Mesodermal cell (in vitro differentiated cells): ENCODE results near the gene USHBP1.
A peak's percentile ranks its signal among the peaks of the same experiment; 100 is the strongest.

ENCODE experiments used
- H3K27ac ChIP-seq: 2 replicates; pipeline ENCODE4 v1.7.0; 2013; ENCODE audit warnings: mild to moderate bottlenecking, low read depth, low read length, moderate library complexity; ENCODE audit not compliant: severe bottlenecking
- H3K36me3 ChIP-seq: 2 replicates; pipeline ENCODE4 v1.7.1; 2013; ENCODE audit warnings: mild to moderate bottlenecking, low read length, moderate library complexity; ENCODE audit not compliant: control insufficient read depth, insufficient read depth
- H3K4me1 ChIP-seq: one replicate; pipeline ENCODE4 v1.7.1; 2013; ENCODE audit warnings: mild to moderate bottlenecking, low read length; ENCODE audit not compliant: insufficient read depth, control insufficient read depth, poor library complexity, severe bottlenecking
- H3K4me3 ChIP-seq: 2 replicates; pipeline ENCODE4 v1.7.0; 2013; ENCODE audit warnings: low read length, control low read depth, mild to moderate bottlenecking; ENCODE audit not compliant: insufficient read depth, poor library complexity, severe bottlenecking; ENCODE audit errors: extremely low read depth
- H3K9me3 ChIP-seq: 2 replicates; pipeline ENCODE4 v1.7.1; 2013; ENCODE audit warnings: mild to moderate bottlenecking, low read length, moderate library complexity; ENCODE audit not compliant: control insufficient read depth
- WGBS, 2 experiments: methylation state at CpG; one replicate each; pipeline ENCODE4 v1.1.5; 2013; ENCODE audit warnings: missing lambda C conversion rate in 2 of 2; ENCODE audit not compliant: insufficient coverage in 2 of 2; 5-methylcytosine and 5-hydroxymethylcytosine counted together

Gene USHBP1

DNA sequence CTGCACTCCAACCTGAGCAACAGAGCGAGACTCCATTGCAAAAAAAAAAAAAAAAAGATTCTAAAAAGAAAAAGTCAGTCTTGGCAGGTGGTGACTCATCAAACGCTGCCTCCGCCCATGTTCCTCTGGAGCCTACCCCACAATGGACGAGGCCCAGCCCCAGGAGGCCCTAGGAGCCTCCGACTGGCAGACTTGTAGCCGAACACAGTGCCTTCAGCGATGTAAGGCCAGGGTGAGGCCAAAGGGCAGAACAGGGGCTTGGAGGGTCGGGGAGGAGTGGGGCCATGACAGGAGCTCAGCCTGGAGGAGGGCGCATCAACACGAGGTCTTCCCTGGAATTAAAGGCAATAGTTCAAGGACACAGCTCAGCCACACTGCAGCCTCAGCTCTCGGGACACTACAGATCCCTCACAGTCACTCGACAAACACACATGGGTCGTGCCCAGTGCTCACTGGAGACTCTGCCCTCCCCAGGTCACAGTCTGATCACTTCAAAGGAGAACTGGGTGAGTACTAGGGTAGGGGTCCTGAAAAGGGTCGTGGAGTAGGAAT, 44.3 kb downstream of the USHBP1 start:
- 85 to 86% methylated on average over 10 to 13 of the region's 14 CpGs for WGBS, 2 experiments
- H3K4me3 ChIP-seq, result no peak overlapping the region
- H3K9me3 ChIP-seq, result no peaks in the 10 kb centered on the region
- H3K4me1 ChIP-seq, result peaks cover 3% of the 10 kb centered on the region
- H3K36me3 ChIP-seq, result peaks cover 32% of the 10 kb centered on the region
- no peak overlapping the region for H3K27ac ChIP-seq

- WGBS, 2 experiments, result 93 to 98% methylated on average over 5 to 8 of the region's 8 CpGs
- H3K36me3 ChIP-seq, result peaks cover 32% of the 10 kb centered on the region
- no peak overlapping the region for H3K27ac ChIP-seq
- no peaks in the 10 kb centered on the region for H3K9me3 ChIP-seq
- peaks cover 9% of the 10 kb centered on the region for H3K4me1 ChIP-seq
- H3K4me3 ChIP-seq, result no peak overlapping the region
Measured at GRCh38 chr19:17219286-17219685, 45.3 kb downstream of the USHBP1 start.

- H3K36me3 ChIP-seq, result peaks cover 48% of the 10 kb centered on the region
- no peaks in the 10 kb centered on the region for H3K9me3 ChIP-seq
- peaks cover 9% of the 10 kb centered on the region for H3K4me1 ChIP-seq
- WGBS, 2 experiments, result 96 to 97% methylated on average over 11 to 12 of the region's 13 CpGs
- no peak overlapping the region for H3K27ac ChIP-seq
- H3K4me3 ChIP-seq, result peak overlapping the region; percentile 54
Measured at GRCh38 chr19:17216058-17216670, 48.4 kb downstream of the USHBP1 start.

GRCh38 chr19:17215127-17215971, 49.2 kb downstream of the USHBP1 start, which contains the start of gene USE1:
Gene USE1 (plus strand): TSS chr19:17215357. CDS start chr19:17215406, 49 bp downstream.
- Histone ChIP-seq H3K36me3 (peaks cover 52% of the 10 kb centered on the region), H3K9me3 (no peaks in the 10 kb centered on the region), H3K4me1 (peaks cover 8% of the 10 kb centered on the region), H3K4me3 (peak within 1 kb of the TSS; percentile 54), H3K27ac (peak within 1 kb of the TSS; percentile 94)
- 9 to 10% methylated on average over 36 to 42 of the region's 56 CpGs for WGBS, 2 experiments

GRCh38 chr19:17214508-17215126, 49.9 kb downstream of the USHBP1 start:
- H3K27ac ChIP-seq, result peak overlapping the region; percentile 94
- peaks cover 5% of the 10 kb centered on the region for H3K4me1 ChIP-seq
- peaks cover 55% of the 10 kb centered on the region for H3K36me3 ChIP-seq
- H3K9me3 ChIP-seq, result no peaks in the 10 kb centered on the region
- peak overlapping the region; percentile 54 for H3K4me3 ChIP-seq
- WGBS, 2 experiments, result 38 to 50% methylated on average over 7 to 15 of the region's 16 CpGs

- no peaks in the 10 kb centered on the region for H3K9me3 ChIP-seq
- peaks cover 61% of the 10 kb centered on the region for H3K36me3 ChIP-seq
- no peak overlapping the region for H3K4me3 ChIP-seq
- H3K27ac ChIP-seq, result no peak overlapping the region
- WGBS, 2 experiments, result 93 to 95% methylated on average over 3 to 5 of the region's 5 CpGs
- peaks cover 5% of the 10 kb centered on the region for H3K4me1 ChIP-seq
Measured at GRCh38 chr19:17213334-17213733, 51.2 kb downstream of the USHBP1 start.

DNA sequence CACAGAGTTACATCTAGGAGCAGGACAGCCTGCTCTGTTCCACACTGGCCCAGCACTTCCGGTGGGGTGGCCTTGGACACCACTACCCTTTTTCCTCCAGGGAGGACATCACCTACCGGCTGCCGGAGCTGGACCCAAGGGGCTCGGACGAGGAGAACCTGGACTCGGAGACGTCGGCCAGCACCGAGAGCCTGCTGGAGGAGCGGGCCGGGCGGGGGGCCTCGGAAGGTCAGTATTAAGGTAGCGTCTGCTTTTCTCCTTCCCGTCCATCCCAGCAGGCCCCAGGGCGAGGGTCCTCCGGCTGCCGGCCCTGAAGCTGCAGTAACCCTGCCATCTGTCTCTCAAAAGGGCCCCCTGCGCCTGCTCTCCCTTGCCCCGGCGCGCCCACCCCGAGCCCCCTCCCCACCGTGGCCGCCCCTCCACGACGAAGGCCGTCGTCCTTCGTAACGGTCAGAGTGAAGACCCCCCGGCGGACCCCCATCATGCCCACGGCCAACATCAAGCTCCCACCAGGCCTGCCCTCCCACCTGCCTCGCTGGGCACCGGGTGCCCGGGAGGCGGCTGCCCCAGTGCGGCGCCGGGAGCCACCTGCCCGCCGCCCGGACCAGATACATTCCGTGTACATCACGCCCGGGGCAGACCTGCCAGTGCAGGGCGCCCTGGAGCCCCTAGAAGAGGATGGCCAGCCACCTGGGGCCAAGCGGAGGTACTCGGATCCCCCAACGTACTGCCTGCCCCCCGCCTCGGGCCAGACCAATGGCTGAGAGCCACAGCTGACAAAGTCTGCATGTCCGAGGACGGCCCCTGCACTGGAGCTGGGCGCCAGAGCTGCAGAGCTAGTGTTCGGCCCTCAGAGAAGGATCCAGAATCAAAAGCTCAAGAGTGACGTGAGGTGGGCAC, 52.7 kb downstream of the USHBP1 start:
- H3K4me3 ChIP-seq, result no peak overlapping the region
- whole genome bisulfite sequencing, 2 experiments, result 94 to 98% methylated on average over 39 to 52 of the region's 58 CpGs
- H3K4me1 ChIP-seq, result peaks cover 5% of the 10 kb centered on the region
- no peaks in the 10 kb centered on the region for H3K9me3 ChIP-seq
- H3K27ac ChIP-seq, result no peak overlapping the region
- H3K36me3 ChIP-seq, result peaks cover 64% of the 10 kb centered on the region

DNA sequence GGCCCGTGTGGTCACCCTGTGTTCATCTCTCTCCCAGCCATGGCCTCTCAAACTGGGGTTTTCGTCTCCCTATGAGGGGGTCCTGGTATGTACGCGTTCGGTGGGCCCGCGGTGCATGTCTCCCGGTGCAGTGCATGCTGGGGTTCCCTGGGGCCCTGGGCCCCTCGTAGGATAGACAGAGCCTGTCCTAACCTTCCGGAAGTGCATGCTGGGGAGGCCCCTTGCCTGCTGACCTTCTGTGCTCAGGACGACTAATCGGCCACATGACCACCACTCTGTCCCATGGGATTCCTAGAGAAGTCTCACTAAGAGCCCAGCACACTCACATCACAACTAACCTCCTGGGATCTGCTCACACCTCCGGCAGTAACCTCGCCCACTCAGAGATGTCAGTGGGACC, 54.2 kb downstream of the USHBP1 start:
- 96 to 97% methylated on average over 13 to 14 of the region's 14 CpGs for WGBS, 2 experiments
- Histone ChIP-seq H3K9me3 (no peaks in the 10 kb centered on the region), H3K4me3 (no peak overlapping the region), H3K36me3 (peaks cover 67% of the 10 kb centered on the region), H3K4me1 (peaks cover 5% of the 10 kb centered on the region), H3K27ac (no peak overlapping the region)

DNA sequence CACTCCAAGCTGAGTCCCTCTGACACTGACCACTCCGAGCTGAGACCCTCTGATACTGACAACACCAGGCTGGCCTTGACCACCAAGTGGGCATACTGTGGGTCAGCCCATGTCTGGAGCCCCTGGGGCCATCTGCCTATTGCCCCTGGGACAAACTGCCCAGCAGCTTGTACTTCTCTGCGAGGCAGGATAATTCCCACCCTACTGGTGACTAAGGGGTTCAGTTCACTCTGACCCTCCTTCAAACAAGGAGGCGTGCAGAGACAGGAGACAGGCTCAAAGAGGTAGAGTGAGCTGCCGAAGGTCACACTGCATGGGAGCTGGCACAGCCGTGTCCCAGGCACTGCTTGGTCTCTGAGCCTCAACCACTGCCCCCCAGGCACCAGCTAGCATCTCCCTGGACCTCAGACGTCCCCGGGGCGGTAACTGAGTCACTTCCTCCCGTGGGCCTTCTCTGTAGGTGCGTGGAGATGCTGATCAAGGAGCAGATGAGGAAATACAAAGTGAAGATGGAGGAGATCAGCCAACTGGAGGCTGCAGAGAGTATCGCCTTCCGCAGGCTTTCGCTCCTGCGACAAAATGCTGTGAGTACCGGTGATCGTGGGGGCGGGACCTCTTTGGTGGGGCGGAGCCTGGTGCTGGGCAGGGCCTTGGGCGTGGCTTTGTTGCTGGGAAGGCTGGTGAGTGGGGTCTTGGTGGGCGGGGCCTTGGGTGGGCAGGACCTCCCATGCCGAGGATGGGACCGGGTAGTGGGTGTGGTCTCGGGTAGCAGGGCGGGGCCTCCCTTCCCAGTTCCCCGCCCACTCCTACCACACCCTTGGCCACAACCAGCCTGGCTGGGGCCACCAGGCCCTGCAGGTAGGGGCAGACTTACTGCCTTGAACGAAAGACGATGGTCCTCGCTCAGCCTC, 55.2 kb downstream of the USHBP1 start:
- Histone ChIP-seq H3K4me3 (no peak overlapping the region), H3K36me3 (peaks cover 70% of the 10 kb centered on the region), H3K4me1 (peaks cover under 1% of the 10 kb centered on the region), H3K27ac (no peak overlapping the region), H3K9me3 (no peaks in the 10 kb centered on the region)
- WGBS, 2 experiments, result 64 to 69% methylated on average over 20 to 21 of the region's 28 CpGs
